GM18511 (cell line): ENCODE data around the gene TMEM145.

ENCODE experiments used
- ATAC-seq: cut with Tn5 transposase; IDR thresholded peaks from one replicate; pipeline ENCODE4 v1.9.1; 2021; ENCODE audit warnings: mild to moderate bottlenecking, moderate library complexity; ENCODE audit not compliant: unreplicated experiment

Gene TMEM145

DNA sequence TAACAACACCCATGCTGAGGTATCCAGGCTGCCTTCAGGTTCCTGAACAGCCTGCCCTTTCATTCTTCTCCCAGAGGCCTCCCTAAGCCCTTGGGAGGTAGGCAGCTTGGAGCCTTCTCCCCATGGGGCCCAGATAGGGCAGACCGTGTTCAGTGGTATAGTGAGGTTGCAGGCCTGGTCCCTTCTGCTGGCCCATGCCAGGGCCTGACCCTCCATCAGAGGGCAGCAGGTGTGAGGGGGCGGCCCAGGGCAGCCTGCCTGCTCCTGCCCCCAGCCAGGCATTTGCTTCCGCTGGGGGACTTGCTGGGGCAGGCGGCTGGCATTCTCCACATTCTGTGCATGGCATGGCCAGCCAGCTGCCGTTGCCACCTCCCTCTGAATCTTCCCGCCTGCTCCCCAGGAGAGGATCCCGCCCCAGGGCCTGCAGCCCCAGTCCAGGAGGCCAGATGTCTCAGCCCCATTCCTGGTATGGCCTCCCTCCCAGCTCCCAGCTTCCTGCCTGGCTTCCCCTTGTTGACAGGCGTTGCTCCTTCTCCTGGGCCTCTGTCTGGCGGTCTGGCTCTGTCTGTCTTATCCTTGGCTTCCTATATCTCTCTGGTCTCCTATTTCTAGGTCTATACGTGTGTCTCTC, 35.2 kb upstream of the TMEM145 start:
- no peak for ATAC-seq

DNA sequence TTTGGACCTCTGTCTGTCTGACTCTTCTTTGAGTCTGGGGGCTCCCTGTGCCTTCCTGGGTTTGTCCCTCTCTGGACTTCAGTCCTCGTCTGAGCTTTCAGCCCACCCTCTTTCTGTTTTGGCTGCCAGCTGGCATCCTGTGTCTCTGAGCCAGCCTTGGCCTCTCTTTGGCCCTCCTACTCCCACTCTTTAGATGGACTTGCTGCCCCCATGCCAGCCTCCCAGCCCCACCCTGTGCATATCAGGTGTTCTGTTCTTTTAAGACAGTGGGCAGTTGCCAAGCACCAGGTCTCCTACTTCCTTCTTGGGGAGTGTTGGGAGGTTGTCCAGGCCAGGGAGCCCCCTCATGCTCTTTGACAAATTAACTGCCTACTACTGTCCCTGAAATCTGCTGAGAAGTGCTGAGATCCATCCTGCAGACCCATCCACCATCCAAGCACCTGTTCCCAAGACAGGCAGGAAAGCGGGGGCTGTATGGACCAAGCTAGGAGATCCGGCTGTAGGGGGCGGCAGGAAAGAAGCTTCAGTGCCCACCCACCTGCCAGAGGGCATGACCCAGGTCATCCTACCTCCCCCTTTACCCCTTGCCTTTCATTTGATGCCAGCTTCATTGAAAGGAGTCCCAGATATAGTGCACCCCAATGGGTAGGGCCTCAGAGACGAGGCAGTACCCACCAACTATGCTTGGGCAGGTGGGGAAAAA, 34.5 kb upstream of the TMEM145 start:
- no peak for ATAC-seq

DNA sequence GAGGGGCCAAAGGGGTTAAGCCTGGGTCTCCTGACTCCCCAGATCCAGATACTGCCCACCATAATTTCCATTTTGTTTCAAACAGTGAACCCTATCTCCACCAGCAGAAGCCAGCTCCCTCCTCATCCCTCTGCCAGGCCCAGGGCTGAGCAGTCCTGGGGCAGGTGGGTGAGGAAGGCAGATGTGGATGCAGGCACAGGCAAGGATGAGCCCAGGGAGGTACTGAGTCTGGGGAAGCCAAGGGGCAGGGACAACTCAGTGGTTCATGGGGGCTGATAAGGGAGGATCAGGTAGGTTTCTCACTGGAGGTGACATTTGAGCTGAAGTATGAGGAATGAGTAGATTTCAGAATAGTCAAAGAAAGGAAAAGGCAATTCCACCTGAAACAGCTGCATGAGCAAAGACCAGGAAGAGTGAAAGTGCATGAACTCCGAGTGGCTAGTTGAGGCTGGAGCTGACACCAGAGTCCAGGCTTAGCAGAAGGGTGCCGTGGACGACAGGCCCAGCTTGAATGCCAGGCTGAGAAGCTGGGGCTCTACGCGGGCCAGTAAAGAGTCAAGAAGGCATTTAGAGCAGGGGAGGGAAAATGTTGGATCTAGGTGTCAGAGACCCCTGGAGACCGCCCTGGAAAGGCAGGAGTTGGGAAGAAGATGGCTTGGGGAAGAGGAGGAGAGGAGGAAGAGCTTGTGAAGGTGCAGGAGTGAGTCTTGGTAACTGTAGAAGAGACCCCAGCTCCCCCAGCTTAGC, 33.8 kb upstream of the TMEM145 start:
- ATAC-seq: no peak

DNA sequence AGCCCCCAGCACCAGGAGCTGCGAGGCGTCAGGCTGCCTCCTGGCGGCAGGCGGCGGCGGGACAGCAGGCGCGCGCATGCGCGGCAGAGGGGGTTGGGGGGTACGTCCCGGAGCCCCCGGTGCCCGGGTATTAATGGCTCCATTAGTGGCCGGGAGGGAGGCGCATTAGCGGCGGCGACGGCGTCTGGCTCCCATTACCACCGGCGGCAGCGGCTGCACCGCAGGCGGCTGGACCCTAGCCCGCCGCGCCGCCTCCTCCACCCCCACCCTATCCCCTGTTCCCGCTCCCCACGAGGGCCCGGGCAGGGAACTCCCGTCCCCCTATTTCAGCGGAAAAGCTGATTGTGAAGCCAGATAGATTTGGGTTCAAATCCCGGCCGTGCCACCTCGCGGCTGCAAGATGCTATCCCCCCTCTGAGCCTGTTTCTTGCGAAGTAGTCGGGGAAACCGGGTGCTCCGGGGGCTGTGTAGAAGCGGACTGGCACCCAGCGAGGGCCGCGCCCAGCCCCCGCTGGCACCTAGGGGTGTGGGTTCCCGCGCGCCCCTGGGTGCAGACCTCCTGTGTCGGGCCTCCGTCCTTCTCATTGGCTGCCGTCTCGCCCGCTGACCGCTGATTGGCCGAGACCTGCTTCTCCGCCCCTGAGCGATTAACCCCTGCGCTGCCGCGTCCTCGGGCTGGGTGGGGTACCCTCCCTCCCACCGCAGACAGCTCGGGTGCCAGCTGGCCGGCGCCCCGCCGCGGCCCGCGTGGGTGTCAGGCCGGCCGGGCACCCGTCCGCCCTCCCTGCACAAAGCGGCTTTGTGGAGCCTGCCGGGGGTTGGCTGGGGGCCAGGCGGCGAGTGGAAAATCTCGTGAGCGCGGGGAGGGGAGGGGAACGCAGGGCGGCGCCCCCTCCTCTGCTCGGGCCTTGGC, 33.0 kb upstream of the TMEM145 start:
- ATAC-seq: no peak

DNA sequence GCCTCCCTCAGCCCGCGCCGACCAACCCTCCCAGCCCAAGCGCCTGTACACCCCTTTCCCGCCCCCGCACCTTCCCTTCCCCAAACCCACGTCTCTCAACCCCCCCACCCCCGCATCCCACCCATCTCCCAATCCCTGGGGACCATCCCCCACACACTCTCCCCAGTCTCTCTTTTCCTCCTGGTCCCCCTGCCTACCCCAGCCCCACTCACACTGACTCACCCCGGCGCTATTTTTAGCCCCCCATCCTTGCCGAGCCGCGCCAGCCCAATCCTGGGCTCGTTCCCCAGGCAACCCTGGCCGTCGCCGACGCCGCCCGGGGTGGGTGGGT, 32.3 kb upstream of the TMEM145 start:
- no peak for ATAC-seq

DNA sequence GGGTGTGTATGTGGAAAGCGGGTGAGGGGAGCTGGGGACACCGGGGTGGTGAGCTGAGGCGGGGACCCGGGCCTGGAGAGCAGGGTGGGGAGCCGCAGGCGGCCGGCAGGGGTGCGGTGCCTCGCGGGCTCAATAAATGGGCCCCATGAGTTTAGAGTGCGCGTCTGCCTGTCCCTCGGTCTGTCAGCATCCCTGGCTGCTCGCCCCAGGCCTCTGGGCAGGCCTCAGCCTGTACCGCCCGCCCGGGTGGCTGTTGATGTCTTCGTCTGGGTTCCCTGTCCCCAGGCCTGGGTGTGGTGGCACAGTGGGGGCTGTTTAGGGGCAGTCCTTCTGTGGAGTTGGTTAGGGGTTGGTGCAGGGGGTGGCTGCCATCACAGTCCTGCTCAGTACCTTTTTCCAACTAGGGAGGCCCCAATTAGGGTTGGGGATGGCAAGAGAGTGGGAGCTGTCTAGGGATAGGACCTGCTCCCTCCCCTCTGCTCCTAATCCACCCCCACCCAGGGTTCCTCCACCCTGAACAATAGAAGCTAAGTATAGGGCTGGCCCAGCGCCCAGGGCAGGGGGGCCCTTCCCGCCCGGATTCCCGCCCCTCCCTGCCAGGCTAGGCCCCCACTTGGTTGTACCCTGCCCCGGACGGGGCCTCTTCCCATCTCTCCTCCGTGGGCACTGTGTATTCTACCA, 31.8 kb upstream of the TMEM145 start:
- ATAC-seq: no peak

DNA sequence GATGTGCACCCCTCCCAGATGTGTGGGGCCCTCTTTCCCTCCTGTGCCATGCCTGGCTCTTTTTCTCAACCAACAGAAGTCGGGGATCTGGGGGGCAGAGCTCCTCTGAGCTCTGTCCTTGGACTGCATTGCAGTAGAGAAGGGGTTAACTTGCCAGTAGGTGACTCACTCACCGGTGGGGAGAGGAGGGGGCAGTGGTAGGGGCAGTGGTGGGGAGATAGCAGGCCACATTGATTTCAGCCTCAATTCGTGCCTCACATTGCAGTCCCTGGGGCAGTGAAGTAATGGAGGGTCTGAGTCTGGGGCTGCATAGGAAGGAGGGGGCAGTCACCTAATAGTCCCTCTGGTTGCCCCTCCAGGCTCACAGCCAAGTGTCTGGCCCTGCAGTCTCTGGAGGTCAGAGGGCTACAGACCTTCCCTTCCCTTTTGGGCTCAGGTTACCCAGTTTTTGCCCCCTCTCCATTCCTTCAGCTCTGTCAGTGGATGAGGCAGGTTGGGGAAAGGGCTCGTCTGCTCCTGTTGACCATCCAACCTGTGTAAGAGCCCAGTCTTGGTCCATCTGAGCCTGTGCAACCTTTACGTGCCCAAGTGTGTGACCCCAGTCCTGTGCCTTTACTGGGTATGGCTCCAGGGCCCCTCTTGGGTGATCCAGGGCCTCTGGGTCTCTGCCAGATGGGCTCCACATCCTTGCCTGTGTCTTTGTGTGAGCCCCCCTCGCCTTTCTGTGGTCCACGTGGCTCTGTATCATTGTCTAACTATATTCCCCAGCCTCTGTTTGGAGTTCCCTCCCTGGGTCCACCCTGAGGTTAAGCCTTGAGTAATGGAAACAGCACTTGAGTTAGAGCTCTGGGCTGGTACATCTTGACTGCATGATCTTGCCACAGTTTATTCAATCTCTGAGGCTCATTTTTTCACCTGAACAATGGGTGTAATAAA, 31.0 kb upstream of the TMEM145 start:
- no peak for ATAC-seq

DNA sequence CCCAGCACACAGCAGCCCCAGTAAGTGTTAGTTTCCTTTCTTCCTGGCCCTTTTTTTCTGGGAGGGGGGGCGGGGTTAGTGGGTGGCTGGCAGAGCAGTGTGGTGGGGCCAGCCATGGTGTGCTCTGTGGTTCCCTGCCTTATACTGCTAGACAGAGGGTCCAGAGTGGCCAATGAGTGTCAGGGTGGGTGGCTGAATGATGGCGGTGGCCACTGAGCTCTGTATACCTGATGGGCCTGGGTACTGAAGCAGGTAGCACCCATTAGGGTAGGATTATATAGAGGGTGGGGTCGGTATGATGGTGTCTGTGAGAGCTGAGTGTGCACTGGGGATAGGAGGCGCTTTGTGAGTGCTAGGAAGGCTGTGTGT, 30.3 kb upstream of the TMEM145 start:
- ATAC-seq: no peak

DNA sequence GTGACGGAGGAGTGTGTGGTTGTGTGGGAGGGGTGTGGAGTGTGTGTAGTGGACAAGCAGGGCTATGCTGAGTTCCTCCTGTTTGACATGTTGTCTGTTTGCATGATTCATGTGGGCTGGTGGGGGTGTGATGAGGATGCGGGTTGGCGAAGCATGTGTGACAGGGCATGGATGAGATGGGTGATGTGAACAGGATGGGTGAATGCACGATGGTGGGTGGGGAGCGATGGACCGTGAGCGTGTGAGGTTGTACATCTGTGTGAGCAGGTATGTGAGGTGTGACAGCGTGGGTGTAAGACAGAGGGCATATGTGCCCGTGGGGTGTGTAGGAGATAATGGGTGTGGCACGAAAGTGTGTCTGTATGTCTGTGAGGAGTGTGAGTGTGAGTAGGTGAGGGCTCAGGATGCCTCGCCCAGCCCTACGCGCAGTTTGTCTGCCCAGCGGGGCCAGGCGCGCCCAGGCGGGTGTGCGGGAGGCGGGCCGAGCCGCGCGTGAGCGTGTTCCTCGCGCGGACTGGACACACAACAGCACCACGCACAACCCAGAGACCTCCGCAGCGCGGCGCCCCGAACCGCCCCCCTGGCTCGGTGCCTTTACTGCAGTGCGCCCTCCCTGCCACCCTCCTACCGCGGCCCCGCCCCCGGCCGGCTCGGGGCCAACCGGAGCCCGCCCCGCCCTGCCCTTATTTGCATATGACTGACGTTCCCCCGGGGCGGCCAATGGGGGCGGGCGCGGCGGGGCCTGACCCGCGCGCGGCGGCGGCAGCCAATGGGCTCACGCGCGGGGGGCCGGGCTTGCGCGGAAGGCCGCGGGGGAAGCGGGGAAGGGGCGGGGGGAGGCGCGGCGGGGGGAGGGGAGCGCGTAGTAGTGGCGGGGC, 29.7 kb upstream of the TMEM145 start:
- ATAC-seq: peak; percentile 46

DNA sequence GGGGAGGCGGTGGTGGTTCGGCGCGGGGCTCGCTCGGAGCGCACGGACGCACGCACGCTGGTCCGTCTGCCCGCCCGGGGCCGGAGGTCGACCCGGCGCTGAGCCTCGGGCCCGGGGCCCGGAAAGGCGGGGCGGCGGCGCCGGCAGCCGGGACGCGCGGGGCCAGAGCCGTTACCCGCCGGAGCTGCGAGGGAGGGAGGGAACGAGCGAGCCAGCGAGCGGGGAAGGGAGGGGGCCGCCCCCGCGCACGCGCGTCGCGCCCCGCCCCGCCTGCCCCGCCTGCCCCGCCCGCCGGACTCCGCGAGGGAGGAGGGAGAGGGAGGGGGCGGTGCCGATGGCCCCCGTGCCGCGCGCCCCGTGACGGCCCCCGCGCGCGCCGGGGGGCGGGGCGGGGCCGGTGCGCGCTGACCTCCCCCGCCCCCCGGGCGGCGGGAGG, 29.0 kb upstream of the TMEM145 start:
- peak; percentile 34 for ATAC-seq

DNA sequence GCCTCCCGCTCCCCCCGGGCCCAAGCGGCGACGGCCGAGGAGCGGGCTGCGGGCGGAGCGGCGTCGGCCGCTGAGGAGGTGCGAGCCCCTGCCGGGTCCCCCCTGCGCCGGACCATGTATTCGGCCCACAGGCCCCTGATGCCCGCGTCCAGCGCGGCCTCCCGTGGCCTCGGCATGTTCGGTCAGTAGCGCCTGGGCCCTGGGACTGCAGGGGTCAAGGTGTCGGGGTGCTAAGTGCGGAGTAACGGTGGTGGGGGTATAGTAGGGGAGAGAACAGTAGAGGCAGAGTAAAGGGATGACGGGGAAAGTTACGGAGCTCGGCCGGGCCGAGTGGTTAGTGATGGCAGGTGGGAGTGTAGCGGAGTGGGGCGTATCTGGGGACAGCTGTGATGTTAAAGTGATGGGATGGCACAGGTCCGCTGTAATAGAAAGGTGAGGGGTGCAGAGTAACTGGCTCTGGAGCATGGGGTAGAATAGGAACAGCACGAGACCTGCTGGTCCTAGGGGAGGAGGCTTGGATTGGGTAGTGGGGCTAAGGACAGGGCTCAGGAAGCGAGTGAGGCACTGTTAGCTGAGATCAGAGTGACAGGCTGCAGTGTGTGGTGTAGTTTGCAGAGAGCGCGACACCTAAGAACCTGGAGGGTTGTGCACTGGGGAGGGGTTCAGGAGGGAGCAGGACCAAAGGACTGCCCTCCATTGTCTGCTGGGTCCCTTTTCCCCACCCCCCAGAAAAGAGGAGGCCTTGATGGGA, 28.3 kb upstream of the TMEM145 start:
- no peak for ATAC-seq

DNA sequence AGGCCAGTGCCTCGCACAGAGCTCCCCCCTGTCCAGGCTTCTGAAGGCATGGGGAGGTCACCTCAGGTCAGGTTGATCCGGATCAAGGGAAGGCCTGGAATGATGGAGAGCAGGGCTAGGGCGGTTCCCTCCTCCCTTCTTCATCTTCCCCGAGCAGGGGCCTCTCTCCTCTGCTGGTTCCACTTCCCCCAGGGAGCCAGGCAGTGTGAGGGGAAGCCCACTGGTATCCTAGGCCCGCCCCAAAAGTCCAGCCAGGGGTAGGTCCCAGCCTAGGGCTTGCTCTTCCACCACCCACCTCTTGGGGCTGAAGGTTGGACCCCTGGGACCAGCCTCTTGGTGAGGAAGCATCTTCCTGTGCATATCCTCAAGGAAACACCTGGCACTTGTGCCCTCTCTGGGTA, 27.6 kb upstream of the TMEM145 start:
- no peak for ATAC-seq

DNA sequence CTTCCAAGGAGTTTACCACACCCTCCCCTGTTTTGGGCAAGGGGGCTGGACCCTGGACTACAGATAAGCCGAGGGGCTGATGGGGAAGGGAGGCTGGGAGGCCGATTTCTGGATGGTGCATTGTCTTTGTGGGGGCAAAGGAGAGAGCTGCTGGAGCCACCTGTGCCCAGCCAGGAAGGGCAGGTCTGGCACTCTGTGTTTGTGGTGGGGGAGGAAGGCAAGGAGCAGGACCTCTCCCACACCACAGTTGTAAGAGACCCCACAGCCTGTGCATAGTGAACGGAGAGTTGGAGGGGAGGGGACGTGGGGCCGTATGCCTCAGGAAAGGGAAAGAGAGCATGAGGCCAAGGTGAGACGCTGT, 27.1 kb upstream of the TMEM145 start:
- no peak for ATAC-seq

DNA sequence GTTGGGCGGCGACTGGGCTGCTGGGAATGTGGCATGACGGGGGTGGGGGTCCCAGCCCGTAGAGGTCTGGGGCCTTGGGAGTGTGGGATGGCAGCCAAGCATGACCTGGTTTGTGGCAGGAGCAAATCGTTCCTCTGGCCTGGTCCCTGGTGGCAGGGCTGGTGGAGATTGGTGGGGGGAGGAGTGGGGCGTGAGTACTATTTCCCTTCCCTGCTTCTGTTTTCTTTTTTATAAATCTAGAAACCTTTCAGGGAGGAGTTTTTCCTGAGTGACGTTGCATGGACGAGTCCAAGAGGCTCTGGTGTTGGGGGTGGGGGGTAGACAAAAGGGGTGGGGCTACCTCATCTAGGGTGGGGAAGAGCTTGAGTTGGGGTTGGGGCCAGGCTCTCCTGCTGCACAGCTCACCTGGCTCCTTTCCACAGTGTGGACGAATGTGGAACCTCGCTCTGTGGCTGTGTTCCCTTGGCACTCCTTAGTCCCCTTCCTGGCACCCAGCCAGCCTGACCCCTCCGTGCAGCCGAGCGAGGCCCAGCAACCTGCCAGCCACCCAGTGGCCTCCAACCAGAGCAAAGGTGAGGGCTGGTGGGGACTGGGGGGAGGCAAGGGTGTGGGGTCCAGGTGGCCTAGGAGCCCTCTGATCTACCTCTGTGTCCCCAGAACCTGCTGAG, 26.6 kb upstream of the TMEM145 start:
- no peak for ATAC-seq

DNA sequence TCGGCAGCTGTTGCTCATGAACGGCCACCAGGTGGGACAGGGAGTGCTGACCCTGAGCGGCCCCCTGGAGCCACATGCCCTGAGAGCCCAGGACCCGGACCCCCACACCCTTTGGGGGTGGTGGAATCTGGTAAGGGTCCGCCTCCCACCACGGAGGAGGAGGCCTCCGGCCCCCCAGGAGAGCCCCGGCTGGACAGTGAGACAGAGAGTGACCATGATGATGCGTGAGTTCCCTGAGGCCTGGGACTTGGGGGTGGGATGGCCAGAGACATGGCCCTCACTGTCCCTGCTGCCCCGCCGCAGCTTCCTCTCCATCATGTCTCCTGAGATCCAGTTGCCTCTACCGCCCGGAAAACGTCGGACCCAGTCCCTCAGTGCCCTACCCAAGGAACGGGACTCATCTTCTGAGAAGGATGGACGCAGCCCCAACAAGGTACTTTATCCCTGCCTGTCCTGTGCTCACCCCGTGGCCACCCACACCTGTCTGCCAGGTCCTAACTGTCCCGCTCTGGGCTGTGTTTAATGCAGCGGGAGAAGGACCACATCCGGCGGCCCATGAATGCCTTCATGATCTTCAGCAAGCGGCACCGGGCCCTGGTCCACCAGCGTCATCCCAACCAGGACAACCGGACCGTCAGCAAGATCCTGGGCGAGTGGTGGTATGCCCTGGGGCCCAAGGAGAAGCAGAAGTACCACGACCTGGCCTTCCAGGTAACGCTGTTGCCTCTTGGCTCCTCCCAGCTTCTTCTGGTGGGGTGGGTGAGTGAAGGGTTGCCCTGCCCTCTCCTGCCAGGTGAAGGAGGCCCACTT, 25.9 kb upstream of the TMEM145 start:
- no peak for ATAC-seq

DNA sequence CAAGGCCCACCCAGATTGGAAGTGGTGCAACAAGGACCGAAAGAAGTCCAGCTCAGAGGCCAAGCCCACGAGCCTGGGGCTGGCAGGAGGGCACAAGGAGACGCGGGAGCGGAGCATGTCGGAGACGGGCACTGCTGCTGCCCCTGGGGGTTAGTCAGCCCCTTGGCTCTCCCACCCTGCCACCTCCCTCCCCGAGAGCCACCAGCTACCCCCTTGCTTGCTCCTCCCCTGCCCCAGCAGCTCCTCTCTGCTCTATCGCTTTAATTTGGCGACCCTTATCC, 25.3 kb upstream of the TMEM145 start:
- no peak for ATAC-seq

DNA sequence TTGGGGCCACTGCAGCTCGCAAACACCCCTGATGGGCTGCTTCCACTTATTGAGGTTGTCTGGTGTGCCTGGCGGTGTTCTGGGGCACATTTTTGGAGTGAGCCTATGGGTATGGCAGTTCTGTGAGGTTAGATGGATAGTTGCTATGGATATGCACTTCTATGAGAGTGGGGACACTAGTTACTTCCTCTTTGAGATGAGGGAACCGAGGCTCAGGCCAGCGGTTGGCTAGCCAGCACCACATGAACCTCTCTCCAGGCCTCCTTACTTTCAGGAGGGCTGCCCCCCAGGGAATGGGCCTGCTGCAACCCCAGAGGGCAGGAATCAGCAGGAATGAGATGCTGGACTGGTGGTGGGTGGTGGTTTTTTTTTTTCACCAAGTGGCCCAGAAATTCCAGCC, 24.7 kb upstream of the TMEM145 start:
- no peak for ATAC-seq
